WTC11 (cell line): ENCODE results near the gene MAP3K1. TPM values are rescaled to one million over a fixed set of nuclear protein-coding genes. Genes with fewer than 3 reads are reported as not detected.

Experiments used
- ATAC-seq: fragments of 200-7000 bp; cut with Tn5 transposase; 2 replicates; pipeline ENCODE4 v1.10.0; 2021; ENCODE audit warnings: mild to moderate bottlenecking, moderate library complexity
- CTCF ChIA-PET: fragments of 300-600 bp; sonication (Branson Sonifier 250); formaldehyde crosslinking; loops from one replicate; lab custom pipeline; 2021; ENCODE audit warnings: antibody characterized with exemption; lab: Charles Lee
- POLR2A ChIA-PET: fragments of 350-600 bp; sonication (Branson Sonifier 250); formaldehyde crosslinking; loops from one replicate; lab custom pipeline; 2021; ENCODE audit warnings: antibody characterized with exemption; lab: Charles Lee
- DNase-seq: peaks from one replicate; pipeline ENCODE4 v3.0.0; 2021; ENCODE audit warnings: low spot score
- H3K27ac Mint-ChIP-seq: 2 replicates; pipeline ENCODE4 v1.8.0; 2021; ENCODE audit warnings: mixed read lengths
- H3K27me3 Mint-ChIP-seq: 2 replicates; pipeline ENCODE4 v1.8.0; 2021; ENCODE audit warnings: low read depth, mild to moderate bottlenecking, moderate library complexity, mixed read lengths
- H3K36me3 Mint-ChIP-seq: 2 replicates; pipeline ENCODE4 v1.8.0; 2021; ENCODE audit warnings: mixed read lengths
- H3K4me1 Mint-ChIP-seq: 2 replicates; pipeline ENCODE4 v1.8.0; 2022; ENCODE audit warnings: mixed read lengths
- H3K4me3 Mint-ChIP-seq: 2 replicates; pipeline ENCODE4 v1.8.0; 2021; ENCODE audit warnings: mild to moderate bottlenecking, moderate library complexity, mixed read lengths
- H3K9me3 Mint-ChIP-seq: 2 replicates; pipeline ENCODE4 v1.8.0; 2021; ENCODE audit warnings: mixed read lengths
- AR ChIP-seq: fragments of 250-450 bp; sonication (Bioruptor Pico); IDR thresholded peaks from 2 replicates; pipeline ENCODE4 v1.9.0; 2021; ENCODE audit warnings: mild to moderate bottlenecking
- ATF1 ChIP-seq: sonication (generic); formaldehyde crosslinking; IDR thresholded peaks from 2 replicates; pipeline ENCODE4 v1.8.1; 2023; ENCODE audit warnings: mild to moderate bottlenecking, moderate library complexity, missing genetic modification reagents
- CREB1 ChIP-seq: sonication (generic); formaldehyde crosslinking; IDR thresholded peaks from 2 replicates; pipeline ENCODE4 v1.8.0; 2023; ENCODE audit warnings: mild to moderate bottlenecking, missing genetic modification reagents
- E2F5 ChIP-seq: sonication (generic); formaldehyde crosslinking; IDR thresholded peaks from 2 replicates; pipeline ENCODE4 v1.8.1; 2022; ENCODE audit warnings: mild to moderate bottlenecking, moderate library complexity, missing genetic modification reagents
- EMX1 ChIP-seq: fragments of 250-450 bp; sonication (Bioruptor Pico); IDR thresholded peaks from 2 replicates; pipeline ENCODE4 v1.8.0; 2021; ENCODE audit warnings: mild to moderate bottlenecking
- ESRRA ChIP-seq: sonication (generic); formaldehyde crosslinking; IDR thresholded peaks from 2 replicates; pipeline ENCODE4 v1.8.1; 2022; ENCODE audit warnings: mild to moderate bottlenecking, missing genetic modification reagents, borderline replicate concordance
- FOXP1 ChIP-seq: sonication (generic); formaldehyde crosslinking; IDR thresholded peaks from 2 replicates; pipeline ENCODE4 v1.8.0; 2022; ENCODE audit warnings: missing genetic modification reagents, mild to moderate bottlenecking, moderate library complexity, borderline replicate concordance
- HMGA2 ChIP-seq: fragments of 250-450 bp; sonication (Bioruptor Pico); IDR thresholded peaks from 2 replicates; pipeline ENCODE4 v1.4.0; 2021; ENCODE audit warnings: mild to moderate bottlenecking, moderate library complexity
- IRF1 ChIP-seq: sonication (generic); formaldehyde crosslinking; IDR thresholded peaks from 2 replicates; pipeline ENCODE4 v1.8.0; 2023; ENCODE audit warnings: missing genetic modification reagents
- JAZF1 ChIP-seq: fragments of 250-450 bp; sonication (Bioruptor Pico); IDR thresholded peaks from 2 replicates; pipeline ENCODE4 v1.9.0; 2021; ENCODE audit warnings: moderate library complexity, mild to moderate bottlenecking, inconsistent platforms
- KAT7 ChIP-seq: sonication (generic); formaldehyde crosslinking; IDR thresholded peaks from 2 replicates; pipeline ENCODE4 v1.8.1; 2023; ENCODE audit warnings: missing genetic modification reagents, mild to moderate bottlenecking, borderline replicate concordance
- MYBL2 ChIP-seq: sonication (generic); formaldehyde crosslinking; IDR thresholded peaks from 2 replicates; pipeline ENCODE4 v1.8.1; 2023; ENCODE audit warnings: mild to moderate bottlenecking, moderate library complexity, missing genetic modification reagents
- OVOL2 ChIP-seq: fragments of 250-450 bp; sonication (Bioruptor Pico); IDR thresholded peaks from 2 replicates; pipeline ENCODE4 v1.9.0; 2021; ENCODE audit warnings: mild to moderate bottlenecking, borderline replicate concordance
- PRRX2 ChIP-seq: fragments of 250-450 bp; sonication (Bioruptor Pico); IDR thresholded peaks from 2 replicates; pipeline ENCODE4 v1.8.0; 2021; ENCODE audit warnings: mild to moderate bottlenecking
- SMAD4 ChIP-seq: sonication (generic); formaldehyde crosslinking; IDR thresholded peaks from 2 replicates; pipeline ENCODE4 v1.8.0; 2022; ENCODE audit warnings: mild to moderate bottlenecking, missing genetic modification reagents
- TEAD1 ChIP-seq: sonication (generic); formaldehyde crosslinking; IDR thresholded peaks from 2 replicates; pipeline ENCODE4 v1.8.0; 2022; ENCODE audit warnings: mild to moderate bottlenecking, missing genetic modification reagents
- TP53 ChIP-seq: sonication (generic); formaldehyde crosslinking; IDR thresholded peaks from 2 replicates; pipeline ENCODE4 v1.8.1; 2023; ENCODE audit warnings: mild to moderate bottlenecking, missing genetic modification reagents
- ZBTB21 ChIP-seq: sonication (generic); formaldehyde crosslinking; IDR thresholded peaks from 2 replicates; pipeline ENCODE4 v1.8.1; 2023; ENCODE audit warnings: mild to moderate bottlenecking, missing genetic modification reagents, borderline replicate concordance
- ZBTB43 ChIP-seq: sonication (generic); formaldehyde crosslinking; IDR thresholded peaks from 2 replicates; pipeline ENCODE4 v1.8.1; 2023; ENCODE audit warnings: mild to moderate bottlenecking, missing genetic modification reagents
- ZNF138 ChIP-seq: sonication (generic); formaldehyde crosslinking; conservative IDR thresholded peaks from 2 replicates; pipeline ENCODE4 v1.8.1; 2022; ENCODE audit warnings: mild to moderate bottlenecking, moderate library complexity, missing genetic modification reagents
- ZNF281 ChIP-seq: sonication (generic); formaldehyde crosslinking; IDR thresholded peaks from 2 replicates; pipeline ENCODE4 v1.8.0; 2023; ENCODE audit warnings: mild to moderate bottlenecking, missing genetic modification reagents
- ZNF416 ChIP-seq: fragments of 250-450 bp; sonication (Bioruptor Pico); IDR thresholded peaks from 2 replicates; pipeline ENCODE4 v1.9.0; 2021; ENCODE audit warnings: mild to moderate bottlenecking, inconsistent platforms
- ZNF423 ChIP-seq: fragments of 250-450 bp; sonication (Bioruptor Pico); IDR thresholded peaks from 2 replicates; pipeline ENCODE4 v2.1.2; 2022; ENCODE audit warnings: mild to moderate bottlenecking, moderate library complexity
- ZNF425 ChIP-seq: fragments of 250-450 bp; sonication (Bioruptor Pico); conservative IDR thresholded peaks from 2 replicates; pipeline ENCODE4 v1.9.0; 2021; ENCODE audit warnings: mild to moderate bottlenecking
- ZNF671 ChIP-seq: fragments of 250-450 bp; sonication (Bioruptor Pico); IDR thresholded peaks from 2 replicates; pipeline ENCODE4 v1.8.0; 2021; ENCODE audit warnings: mild to moderate bottlenecking
- ZSCAN18 ChIP-seq: fragments of 250-450 bp; sonication (Bioruptor Pico); IDR thresholded peaks from 2 replicates; pipeline ENCODE4 v2.1.2; 2022; ENCODE audit warnings: mild to moderate bottlenecking, moderate library complexity
- total RNA-seq: library from RNA; stranded (reverse); gene quantifications from 3 replicates; pipeline ENCODE4 v1.2.3, GENCODE V29; 2021

MAP3K1 gene
- total RNA-seq, 1 experiment from 2014 or later = 16.3 TPM

GRCh38 chr5:56831773-56832172, 16.4 kb downstream of the MAP3K1 start:
- TF ChIP-seq TEAD1 (CRISPR knock-in tag) (no peak), PRRX2 (CRISPR knock-in tag) (no peak), ZNF425 (CRISPR knock-in tag) (no peak), SMAD4 (CRISPR knock-in tag) (no peak), ZNF416 (CRISPR knock-in tag) (no peak), FOXP1 (CRISPR knock-in tag) (no peak), E2F5 (CRISPR knock-in tag) (no peak), CREB1 (CRISPR knock-in tag) (no peak), AR (CRISPR knock-in tag) (no peak), ZSCAN18 (CRISPR knock-in tag) (no peak), ZNF138 (no peak), HMGA2 (CRISPR knock-in tag) (no peak), ZBTB21 (CRISPR knock-in tag) (no peak), ZNF671 (CRISPR knock-in tag) (no peak), KAT7 (CRISPR knock-in tag) (no peak), ATF1 (CRISPR knock-in tag) (no peak), JAZF1 (CRISPR knock-in tag) (no peak), TP53 (no peak)
- peak overlapping the region; percentile 95 for H3K27ac Mint-ChIP-seq
- H3K27me3 Mint-ChIP-seq = no peaks in the 10 kb centered on the region
- H3K4me3 Mint-ChIP-seq = no peak overlapping the region
- CTCF ChIA-PET = no interaction called here
- H3K36me3 Mint-ChIP-seq = no peaks in the 10 kb centered on the region
- DNase-seq (no peak), ATAC-seq (no peak)
- no peaks in the 10 kb centered on the region for H3K9me3 Mint-ChIP-seq
- POLR2A ChIA-PET = no interaction called here
- peaks cover 87% of the 10 kb centered on the region for H3K4me1 Mint-ChIP-seq

GRCh38 chr5:56833325-56833724, 18.0 kb downstream of the MAP3K1 start:
- H3K36me3 Mint-ChIP-seq = no peaks in the 10 kb centered on the region
- DNase-seq = peak; percentile 32
- H3K27me3 Mint-ChIP-seq = no peaks in the 10 kb centered on the region
- POLR2A ChIA-PET = no interaction called here
- ATAC-seq = peak; percentile 80
- peaks cover 91% of the 10 kb centered on the region for H3K4me1 Mint-ChIP-seq
- CTCF ChIA-PET = interaction anchor here (0.5 to 2.1 kb wide), 3 partner anchors 14 to 563 kb away, joined by 4 to 13 read pairs (median 4); no protein-coding TSS in a partner anchor
- H3K4me3 Mint-ChIP-seq = no peak overlapping the region
- peak overlapping the region; percentile 69; the same call in 1 of the 2 replicates for H3K27ac Mint-ChIP-seq
- H3K9me3 Mint-ChIP-seq = no peaks in the 10 kb centered on the region
- no peak for TF ChIP-seq ZNF416 (CRISPR knock-in tag)
- peak; percentile 59; the same call in 1 of the 2 replicates for TF ChIP-seq ZNF281
- peak; percentile 99 for TF ChIP-seq ZBTB43 (CRISPR knock-in tag)
- no peak for TF ChIP-seq ZNF423
- no peak for TF ChIP-seq IRF1 (CRISPR knock-in tag)
- no peak for TF ChIP-seq EMX1 (CRISPR knock-in tag)
- no peak for TF ChIP-seq MYBL2 (CRISPR knock-in tag)
- TF ChIP-seq ESRRA = no peak
- no peak for TF ChIP-seq OVOL2 (CRISPR knock-in tag)
